Measurements from ENCODE around the gene CFAP20DC.

Gene CFAP20DC

GRCh38 chr3:58840949-58841348 lies 208.9 kb downstream of the CFAP20DC start:
- H3K4me3 ChIP-seq (replicated peaks; ENCODE audit: low read depth, low read length) = no peak overlapping the region
- DNase-seq (ENCODE audit: low read depth) = no peak
- TF ChIP-seq CTCF (IDR thresholded peaks at IDR 0.05; ENCODE audit: low read length, missing control alignments) = no peak

GRCh38 chr3:58839964-58840363 lies 209.9 kb downstream of the CFAP20DC start:
- no peak for TF ChIP-seq CTCF (IDR thresholded peaks at IDR 0.05; ENCODE audit: low read length, missing control alignments)
- DNase-seq (ENCODE audit: low read depth) = no peak
- no peak overlapping the region for H3K4me3 ChIP-seq (replicated peaks; ENCODE audit: low read depth, low read length)

- no peak overlapping the region for H3K4me3 ChIP-seq (replicated peaks; ENCODE audit: low read depth, low read length)
- TF ChIP-seq CTCF (IDR thresholded peaks at IDR 0.05; ENCODE audit: low read length, missing control alignments) = no peak
- no peak for DNase-seq (ENCODE audit: low read depth)
Observed at GRCh38 chr3:58839187-58839586, 210.6 kb downstream of the CFAP20DC start.

GRCh38 chr3:58837856-58838255 lies 212.0 kb downstream of the CFAP20DC start:
- H3K4me3 ChIP-seq (replicated peaks; ENCODE audit: low read depth, low read length) = no peak overlapping the region
- no peak for TF ChIP-seq CTCF (IDR thresholded peaks at IDR 0.05; ENCODE audit: low read length, missing control alignments)
- DNase-seq (ENCODE audit: low read depth) = no peak

GRCh38 chr3:58837141-58837843 lies 212.5 kb downstream of the CFAP20DC start:
- DNase-seq (ENCODE audit: low read depth) = no peak
- H3K4me3 ChIP-seq (replicated peaks; ENCODE audit: low read depth, low read length) = no peak overlapping the region
- no peak for TF ChIP-seq CTCF (IDR thresholded peaks at IDR 0.05; ENCODE audit: low read length, missing control alignments)

DNA sequence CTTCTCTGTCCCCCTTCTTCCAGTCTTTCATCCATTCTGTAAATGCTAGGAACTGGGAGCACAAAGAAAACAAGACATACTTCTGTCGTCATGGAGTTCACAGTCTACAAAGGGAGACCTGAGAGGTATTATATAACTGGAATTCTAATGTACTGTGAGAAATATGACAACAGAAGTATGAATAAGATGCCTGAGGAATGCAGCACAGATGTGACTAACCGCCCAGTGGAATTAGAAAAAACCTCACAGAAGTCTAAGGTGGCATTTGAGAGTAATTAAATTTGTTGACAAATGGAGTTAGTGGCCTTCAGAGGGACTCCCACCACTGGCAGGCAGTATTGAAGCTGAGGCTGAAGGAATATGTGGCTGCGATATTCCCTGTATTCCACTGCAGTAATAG lies 214.7 kb downstream of the CFAP20DC start:
- no peak overlapping the region for H3K4me3 ChIP-seq (replicated peaks; ENCODE audit: low read depth, low read length)
- peak; percentile 18 for DNase-seq (ENCODE audit: low read depth)
- no peak for TF ChIP-seq CTCF (IDR thresholded peaks at IDR 0.05; ENCODE audit: low read length, missing control alignments)

GRCh38 chr3:58833491-58833890 lies 216.3 kb downstream of the CFAP20DC start:
- no peak for DNase-seq (ENCODE audit: low read depth)
- TF ChIP-seq CTCF (IDR thresholded peaks at IDR 0.05; ENCODE audit: low read length, missing control alignments) = no peak
- no peak overlapping the region for H3K4me3 ChIP-seq (replicated peaks; ENCODE audit: low read depth, low read length)

Measured in fibroblast of pulmonary artery (primary cell).